HepG2 (cell line): Measurements from ENCODE around the gene CTDNEP1. TPM values are rescaled to one million over a fixed set of nuclear protein-coding genes. Genes with fewer than 3 reads are reported as not detected.

ENCODE experiments used
- ARID3A ChIP-seq: IDR thresholded peaks from 2 replicates; pipeline ENCODE4 v1.6.1; 2012; ENCODE audit warnings: low read depth, low read length, improper control_type of control experiment
- ATF5 ChIP-seq: sonication (generic); formaldehyde crosslinking; IDR thresholded peaks from 2 replicates; pipeline ENCODE4 v1.4.0; 2020; ENCODE audit warnings: mild to moderate bottlenecking, low read depth, missing genetic modification reagents
- ATF6 ChIP-seq: sonication (generic); formaldehyde crosslinking; conservative IDR thresholded peaks from 2 replicates; pipeline ENCODE4 v1.4.0; 2020; ENCODE audit warnings: missing genetic modification reagents
- DR1 ChIP-seq: sonication (generic); formaldehyde crosslinking; IDR thresholded peaks from 2 replicates; pipeline ENCODE4 v1.8.0; 2021; ENCODE audit warnings: mild to moderate bottlenecking, missing genetic modification reagents, inconsistent platforms
- ELF1 ChIP-seq: sonication (generic); formaldehyde crosslinking; IDR thresholded peaks from 2 replicates; pipeline ENCODE4 v1.4.0; 2020; ENCODE audit warnings: missing genetic modification reagents
- HMGA1 ChIP-seq: sonication (generic); formaldehyde crosslinking; conservative IDR thresholded peaks from 2 replicates; pipeline ENCODE4 v1.4.0; 2020; ENCODE audit warnings: missing genetic modification reagents
- HMGXB4 ChIP-seq, 2 experiments: sonication (generic) in 1 of 2; formaldehyde crosslinking in 1 of 2; IDR thresholded peaks; 2 replicates each; pipeline versions ENCODE4 v1.4.0 to v1.6.1; 2018 to 2020; ENCODE audit warnings: missing genetic modification reagents in 2 of 2, borderline replicate concordance in 1 of 2, low read depth in 1 of 2, mild to moderate bottlenecking in 1 of 2, missing biosample characterization in 1 of 2
- KDM5A ChIP-seq: fragments of 200-600 bp; sonication (generic); IDR thresholded peaks from 2 replicates; pipeline ENCODE4 v1.7.0; 2018; ENCODE audit warnings: antibody characterized with exemption, mild to moderate bottlenecking, low read length, borderline replicate concordance
- NFIC ChIP-seq: IDR thresholded peaks from 2 replicates; pipeline ENCODE4 v1.6.1; 2012; ENCODE audit warnings: mild to moderate bottlenecking, low read length, inconsistent platforms
- NFYC ChIP-seq: IDR thresholded peaks from 2 replicates; pipeline ENCODE4 v1.6.1; 2016; ENCODE audit warnings: missing genetic modification reagents, missing compliant biosample characterization
- PHF5A ChIP-seq: IDR thresholded peaks from one replicate; pipeline ENCODE4 v1.6.1; 2018; ENCODE audit warnings: low read depth, missing genetic modification reagents; ENCODE audit not compliant: unreplicated experiment
- REPIN1 ChIP-seq: sonication (generic); formaldehyde crosslinking; IDR thresholded peaks from 2 replicates; pipeline ENCODE4 v1.8.0; 2022; ENCODE audit warnings: missing genetic modification reagents, low read depth, mild to moderate bottlenecking, borderline replicate concordance
- TEAD3 ChIP-seq: optimal IDR thresholded peaks from 2 replicates; pipeline ENCODE3; 2016; ENCODE audit warnings: borderline replicate concordance
- U2AF2 ChIP-seq: fragments of 200-400 bp; formaldehyde crosslinking; IDR thresholded peaks from 2 replicates; pipeline ENCODE4 v1.6.1; 2017; ENCODE audit warnings: low read depth, mild to moderate bottlenecking, low read length
- ZBTB4 ChIP-seq: sonication (generic); formaldehyde crosslinking; IDR thresholded peaks from 2 replicates; pipeline ENCODE4 v1.4.0; 2020; ENCODE audit warnings: missing genetic modification reagents, mild to moderate bottlenecking, borderline replicate concordance
- ZMYM4 ChIP-seq: sonication (generic); formaldehyde crosslinking; IDR thresholded peaks from 2 replicates; pipeline ENCODE4 v1.8.1; 2023; ENCODE audit warnings: mild to moderate bottlenecking, missing genetic modification reagents
- ZNF367 ChIP-seq: sonication (generic); formaldehyde crosslinking; IDR thresholded peaks from 2 replicates; pipeline ENCODE4 v1.4.0; 2020; ENCODE audit warnings: missing genetic modification reagents, borderline replicate concordance
- ZNF432 ChIP-seq: sonication (generic); formaldehyde crosslinking; IDR thresholded peaks from 2 replicates; pipeline ENCODE4 v1.5.0; 2020; ENCODE audit warnings: missing genetic modification reagents, mild to moderate bottlenecking, borderline replicate concordance
- ZNF672 ChIP-seq: sonication (generic); formaldehyde crosslinking; IDR thresholded peaks from 2 replicates; pipeline ENCODE4 v1.8.1; 2022; ENCODE audit warnings: missing genetic modification reagents
- polyA plus RNA-seq, 8 experiments: library from polyadenylated mRNA; depleted of rRNA in 3 of 8; stranded (reverse) in 7 of 8; unstranded in 1 of 8; fragments of >200 nt; fragmentation: Illumina TruSeq in 4 of 8; extraction: Trizol in 4 of 8; gene quantifications; 2 replicates each; pipeline versions ENCODE4 v1.2.1 to v1.2.3, GENCODE V29; 2011 to 2016; ENCODE audit warnings: low read depth in 4 of 8, missing spikeins in 1 of 8, mixed read lengths in 1 of 8; ENCODE audit not compliant: insufficient read depth in 1 of 8
- total RNA-seq, 5 experiments: library from RNA; depleted of rRNA; stranded (reverse); fragments of >200 nt; fragmentation: Illumina TruSeq; extraction: Trizol; gene quantifications; 2 replicates each; pipeline ENCODE4 v1.2.3, GENCODE V29; 2016; ENCODE audit warnings: low read depth in 1 of 5

The CTDNEP1 gene
- total and polyA plus RNA-seq, 2 of the 13 experiments (the other 11 are each of a cell fraction or from before 2014, with no cell fraction given), result 19.8 to 118 TPM

DNA sequence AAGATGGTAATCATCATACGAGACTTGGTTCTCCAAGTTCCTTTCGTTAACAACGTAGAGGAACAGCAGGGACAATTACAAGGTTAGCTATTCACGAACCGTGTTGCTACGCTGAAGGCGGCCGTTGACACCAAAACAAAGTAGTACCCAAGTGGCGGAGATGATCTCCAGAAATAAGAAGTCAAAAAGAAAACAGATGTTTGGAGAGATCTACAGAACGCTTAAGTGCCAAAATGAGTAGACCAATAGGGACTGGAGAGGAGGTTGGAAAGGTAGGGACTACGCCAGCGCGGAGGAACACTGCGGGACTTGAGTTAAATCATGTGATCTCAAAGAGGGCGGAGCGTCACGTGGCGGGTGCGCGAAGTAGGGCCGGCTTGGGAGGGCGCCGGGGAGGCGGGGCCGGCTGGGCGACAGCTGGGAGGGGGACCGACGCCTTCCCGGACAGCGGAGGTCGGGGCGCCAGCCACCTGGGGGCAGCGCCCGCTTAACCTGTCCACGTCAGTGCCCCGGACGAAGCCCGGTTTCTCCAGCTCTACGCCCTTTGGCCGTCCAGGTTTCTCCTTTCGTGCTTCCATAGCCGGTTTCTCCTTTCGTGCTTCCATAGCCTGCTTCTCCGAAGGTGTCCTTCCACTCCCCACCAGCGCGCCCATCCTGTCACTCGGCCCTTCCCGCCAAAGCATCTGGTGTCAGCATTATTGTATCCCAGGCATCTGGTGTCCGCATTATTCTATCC lies 8.6 kb downstream of the CTDNEP1 start (continued):
- TF ChIP-seq ZMYM4 (CRISPR knock-in tag), result peak; percentile 47
- TF ChIP-seq ARID3A, result peak; percentile 81
- TF ChIP-seq ZBTB4 (CRISPR knock-in tag), result no peak
- TF ChIP-seq ELF1, result peak; percentile 53; the same call in 1 of the 2 replicates
- no peak for TF ChIP-seq ZNF432
- TF ChIP-seq DR1 (CRISPR knock-in tag), result no peak; the same call in 1 of the 2 replicates
- 0 out of 2 replicates have a peak, but pooled peaks have one; percentile 54 for TF ChIP-seq ATF6 (CRISPR knock-in tag)
- peak; percentile 61 for TF ChIP-seq TEAD3
- TF ChIP-seq HMGXB4 (CRISPR knock-in tag; IDR thresholded peaks at IDR 0.05; ENCODE audit: borderline replicate concordance in 1 of 2, low read depth in 1 of 2), result peak; percentile 55 to 70; a peak in 2 of 4 replicates
- peak; percentile 92 for TF ChIP-seq KDM5A
- TF ChIP-seq ZNF367, result no peak
- TF ChIP-seq PHF5A (CRISPR knock-in tag), result peak; percentile 89
- no peak for TF ChIP-seq ZNF672 (CRISPR knock-in tag)
- no peak for TF ChIP-seq ATF5
- peak; percentile 43; the same call in 1 of the 2 replicates for TF ChIP-seq NFIC
- TF ChIP-seq HMGA1 (CRISPR knock-in tag), result no peak
- TF ChIP-seq U2AF2, result 0 out of 2 replicates have a peak, but pooled peaks have one; percentile 51
- TF ChIP-seq REPIN1 (CRISPR knock-in tag), result no peak
- peak; percentile 41; the same call in 1 of the 2 replicates for TF ChIP-seq NFYC
